ENCODE results near the gene NUTM2B. TPM values are rescaled to one million over a fixed set of nuclear protein-coding genes. Genes with fewer than 3 reads are reported as not detected.
"Not testable (repeated sequence)": the region's sequence is repeated elsewhere in the genome, so short reads cannot be mapped to it uniquely, and the experiment has no call there.

Gene NUTM2B, protein sequence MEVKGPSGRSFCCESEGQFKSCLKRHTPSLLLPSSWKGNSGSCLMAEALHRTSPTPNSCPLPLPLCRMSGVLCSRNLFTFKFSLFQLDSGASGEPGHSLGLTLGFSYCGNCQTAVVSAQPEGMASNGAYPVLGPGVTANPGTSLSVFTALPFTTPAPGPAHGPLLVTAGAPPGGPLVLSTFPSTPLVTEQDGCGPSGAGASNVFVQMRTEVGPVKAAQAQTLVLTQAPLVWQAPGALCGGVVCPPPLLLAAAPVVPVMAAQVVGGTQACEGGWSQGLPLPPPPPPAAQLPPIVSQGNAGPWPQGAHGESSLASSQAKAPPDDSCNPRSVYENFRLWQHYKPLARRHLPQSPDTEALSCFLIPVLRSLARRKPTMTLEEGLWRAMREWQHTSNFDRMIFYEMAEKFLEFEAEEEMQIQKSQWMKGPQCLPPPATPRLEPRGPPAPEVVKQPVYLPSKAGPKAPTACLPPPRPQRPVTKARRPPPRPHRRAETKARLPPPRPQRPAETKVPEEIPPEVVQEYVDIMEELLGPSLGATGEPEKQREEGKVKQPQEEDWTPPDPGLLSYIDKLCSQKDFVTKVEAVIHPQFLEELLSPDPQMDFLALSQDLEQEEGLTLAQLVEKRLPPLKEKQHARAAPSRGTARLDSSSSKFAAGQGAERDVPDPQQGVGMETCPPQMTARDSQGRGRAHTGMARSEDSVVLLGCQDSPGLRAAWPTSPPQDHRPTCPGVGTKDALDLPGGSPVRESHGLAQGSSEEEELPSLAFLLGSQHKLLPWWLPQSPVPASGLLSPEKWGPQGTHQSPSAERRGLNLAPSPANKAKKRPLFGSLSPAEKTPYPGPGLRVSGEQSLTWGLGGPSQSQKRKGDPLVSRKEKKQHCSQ
- not detected for polyA plus RNA-seq (2012; ENCODE audit: missing spikeins)

- not testable (repeated sequence) for DNase-seq (ENCODE audit: insufficient read length); FAIRE-seq
Observed at GRCh38 chr10:79702927-79703326, at the start of gene NUTM2B. NUTM2B (plus strand) TSS chr10:79703227; CDS start chr10:79703610, 383 bp downstream.

DNA sequence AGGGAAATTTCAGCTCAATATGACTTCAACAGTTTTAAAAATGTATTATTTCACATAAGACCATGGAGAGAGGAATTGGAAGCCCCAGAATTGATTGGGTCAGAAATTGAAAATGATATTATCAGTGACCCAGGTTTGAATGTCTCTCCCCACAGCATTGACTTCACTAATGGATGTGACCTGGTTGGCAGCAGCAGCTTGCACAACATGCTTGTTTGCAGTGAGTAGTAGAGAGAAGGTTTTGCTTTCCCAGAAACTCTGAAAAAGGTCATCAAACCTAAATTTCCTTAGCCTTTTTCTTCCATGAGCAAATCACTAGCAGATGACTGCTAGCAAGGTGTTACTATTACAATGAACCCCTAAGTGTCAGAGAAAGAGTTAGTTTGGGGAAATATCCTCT is 39.7 kb upstream of the NUTM2B start:
- DNase-seq (ENCODE audit: insufficient read length); FAIRE-seq: not testable (repeated sequence)

DNA sequence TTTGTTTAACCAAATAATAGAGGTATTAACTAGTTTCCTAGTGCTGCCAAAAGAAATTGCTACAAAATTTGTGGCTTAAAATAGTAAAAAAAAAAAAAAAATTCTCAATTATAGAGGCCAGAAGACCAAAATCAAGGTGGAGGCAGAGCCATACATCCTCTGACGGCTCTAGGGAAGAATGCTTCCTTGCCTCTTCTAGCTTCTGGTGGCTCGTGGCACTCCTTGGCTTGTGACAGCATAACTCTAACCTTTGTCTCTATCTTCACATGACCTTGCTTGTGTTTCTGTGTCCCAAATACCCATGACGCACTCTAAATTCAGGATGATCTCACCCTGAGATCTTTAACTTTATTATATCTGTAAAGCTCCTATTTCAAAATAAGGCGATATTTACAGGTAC is 38.3 kb upstream of the NUTM2B start:
- DNase-seq (ENCODE audit: insufficient read length); FAIRE-seq: not testable (repeated sequence)

GRCh38 chr10:79669248-79669788 is 33.7 kb upstream of the NUTM2B start:
- FAIRE-seq; DNase-seq (ENCODE audit: insufficient read length): not testable (repeated sequence)

GRCh38 chr10:79674878-79675277 is 28.1 kb upstream of the NUTM2B start:
- not testable (repeated sequence) for FAIRE-seq; DNase-seq (ENCODE audit: insufficient read length)

DNA sequence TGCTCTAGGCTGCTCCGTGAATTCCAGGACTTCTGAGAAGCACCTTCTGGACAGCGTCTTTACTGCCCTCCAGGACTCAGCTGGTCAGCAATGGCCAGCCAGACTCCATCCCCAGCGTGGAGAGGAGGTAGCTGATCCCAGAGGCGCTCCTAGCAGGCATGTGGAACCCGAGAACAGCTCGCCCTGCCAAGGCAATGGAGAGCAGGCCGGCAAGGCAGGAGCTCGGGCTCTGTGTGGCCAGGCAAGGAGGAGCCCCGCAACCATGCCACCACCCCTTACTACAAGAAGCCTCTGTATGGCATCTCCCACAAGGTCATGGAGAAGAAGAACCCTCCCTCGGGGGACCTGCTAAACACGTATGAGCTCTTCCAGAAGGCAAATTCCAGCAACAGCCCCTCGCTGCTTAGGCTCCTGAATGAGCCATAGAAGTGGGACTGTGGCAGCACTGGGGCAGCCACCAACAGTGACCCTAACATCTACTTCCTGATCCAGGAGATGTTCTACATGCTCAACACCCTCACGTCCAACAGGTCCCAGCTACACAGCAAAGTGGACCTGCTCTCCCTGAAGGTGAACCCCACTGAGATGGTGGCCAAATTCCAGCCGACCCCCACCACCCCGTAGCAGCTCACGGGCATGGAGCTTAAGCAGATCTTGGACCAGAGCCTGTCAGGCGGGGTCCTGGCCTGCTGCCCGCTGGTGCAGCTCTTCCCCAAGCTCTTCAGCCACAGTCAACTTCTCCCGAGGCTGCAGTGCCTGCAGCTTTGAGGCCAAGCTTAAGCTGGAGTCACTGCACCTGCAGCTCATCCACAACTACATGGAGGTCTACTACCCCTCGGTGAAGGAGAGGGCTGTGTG is 19.8 kb upstream of the NUTM2B start:
- not testable (repeated sequence) for FAIRE-seq; DNase-seq (ENCODE audit: insufficient read length)

DNA sequence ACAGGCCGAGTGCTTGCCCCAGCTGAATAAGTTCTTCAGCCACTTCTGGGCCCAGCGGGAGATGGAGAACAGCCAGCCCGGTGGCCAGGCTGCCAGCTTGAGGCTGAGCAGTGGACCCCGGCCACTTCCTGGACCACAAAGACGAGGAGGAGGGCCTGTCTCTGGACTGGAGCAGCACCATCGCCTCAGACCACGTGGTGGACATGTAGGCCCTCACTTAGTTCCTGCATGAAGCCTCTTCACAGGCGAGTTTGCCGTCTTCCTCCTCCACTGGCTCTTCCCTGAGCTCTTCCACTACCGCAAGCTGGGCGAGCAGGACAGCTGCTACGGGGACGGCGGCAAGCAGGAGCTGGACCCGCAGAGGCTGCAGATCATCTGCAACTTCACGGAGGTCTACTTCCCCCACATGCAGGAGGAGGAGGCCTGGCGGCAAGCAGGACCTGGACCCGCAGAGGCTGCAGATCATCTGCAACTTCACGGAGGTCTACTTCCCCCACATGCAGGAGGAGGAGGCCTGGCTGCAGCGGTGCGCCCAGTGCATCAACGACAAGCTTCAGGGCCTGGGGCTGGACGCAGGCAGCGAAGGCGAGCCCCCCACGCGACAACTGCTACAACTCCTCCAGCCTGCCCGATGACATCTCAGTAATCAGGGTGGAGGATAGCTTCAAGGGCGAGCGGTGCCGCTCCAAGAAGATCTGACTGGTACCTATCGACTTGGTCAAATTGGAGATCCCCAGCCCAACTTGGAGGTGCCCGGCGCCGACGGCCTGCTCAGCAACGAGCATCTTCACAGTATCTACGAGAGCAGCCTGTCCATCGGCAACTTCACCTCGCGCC is 18.9 kb upstream of the NUTM2B start:
- DNase-seq (ENCODE audit: insufficient read length); FAIRE-seq: not testable (repeated sequence)

GRCh38 chr10:79685044-79685685 is 17.9 kb upstream of the NUTM2B start:
- FAIRE-seq, result peak; percentile 60
- not testable (repeated sequence) for DNase-seq (ENCODE audit: insufficient read length)

DNA sequence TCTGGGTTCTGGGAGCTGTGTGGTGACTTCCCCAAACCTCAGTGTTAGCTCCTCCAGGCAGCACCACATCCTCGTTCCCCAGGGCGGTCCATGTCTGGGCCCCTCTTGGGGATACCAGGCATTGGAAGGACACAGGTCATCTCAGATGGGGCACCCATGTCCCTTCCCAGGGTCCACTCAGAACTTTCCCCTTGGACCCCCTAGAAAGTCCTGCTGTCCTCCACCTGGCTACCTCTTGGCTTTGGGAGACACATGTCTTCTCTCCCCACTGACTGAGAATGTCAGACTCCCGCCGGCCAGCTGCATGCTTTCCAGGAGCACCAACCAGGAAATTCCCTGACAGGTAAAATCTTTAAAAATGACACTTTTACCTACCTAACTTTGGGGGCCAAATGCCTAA is 16.4 kb upstream of the NUTM2B start:
- not testable (repeated sequence) for DNase-seq (ENCODE audit: insufficient read length); FAIRE-seq

DNA sequence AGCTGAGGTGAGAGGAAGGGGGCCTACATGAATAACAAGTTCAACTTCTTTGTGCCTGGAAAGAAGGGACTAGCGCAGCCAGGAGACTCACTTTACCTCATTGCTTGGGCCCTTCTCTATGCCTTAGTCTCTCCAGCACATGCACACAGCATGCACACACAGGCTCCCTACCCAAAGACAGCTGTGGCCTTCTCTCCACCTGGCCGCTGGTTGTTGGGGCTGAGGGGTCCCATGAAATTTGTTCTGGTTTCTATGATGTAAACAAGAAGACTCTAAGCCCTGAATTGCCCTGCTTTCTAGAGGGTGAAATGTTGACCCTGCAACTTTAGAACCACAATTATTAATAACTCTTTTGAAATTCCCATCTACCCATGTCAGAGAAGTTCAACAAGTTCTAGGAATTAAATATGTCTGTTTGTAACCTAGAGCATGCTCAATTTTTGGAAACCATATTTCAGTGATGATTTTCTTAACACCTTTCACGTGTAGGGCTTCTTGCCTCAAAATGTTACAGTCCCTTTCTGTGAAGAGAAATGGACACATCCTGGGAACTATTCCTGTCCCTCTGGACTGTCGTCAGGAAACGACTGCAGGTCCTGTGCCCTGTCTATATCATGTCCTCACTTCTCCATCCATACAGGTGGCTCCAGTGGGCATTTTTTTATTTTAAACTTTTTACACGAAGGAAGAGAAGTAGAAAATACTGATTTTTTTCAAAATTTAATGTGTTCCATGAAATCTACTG is 15.4 kb upstream of the NUTM2B start:
- DNase-seq (ENCODE audit: insufficient read length); FAIRE-seq: not testable (repeated sequence)

DNA sequence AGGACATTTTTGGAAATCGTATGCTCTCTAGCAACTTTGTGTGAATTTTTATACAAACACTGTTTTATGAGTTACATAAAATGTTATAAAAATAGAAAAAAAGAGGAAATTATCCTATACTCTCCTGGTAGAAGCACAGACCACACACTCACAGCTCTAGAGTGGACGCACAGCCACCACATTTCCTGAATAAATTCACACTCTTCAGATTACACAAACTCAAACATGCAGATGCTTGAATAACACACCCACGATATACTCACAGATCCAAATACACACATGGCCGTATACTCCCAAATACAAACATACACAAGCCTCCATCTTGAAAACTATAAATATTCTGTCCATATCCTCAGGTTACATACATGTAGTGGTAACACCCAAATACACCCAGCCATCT is 14.2 kb upstream of the NUTM2B start:
- not testable (repeated sequence) for FAIRE-seq

GRCh38 chr10:79696596-79696995 is 6.4 kb upstream of the NUTM2B start:
- DNase-seq (ENCODE audit: insufficient read length); FAIRE-seq: not testable (repeated sequence)

More for the DNA sequence above, 14.2 kb upstream of the NUTM2B start:
- not testable (repeated sequence) for DNase-seq (ENCODE audit: insufficient read length)

- not testable (repeated sequence) for FAIRE-seq; DNase-seq (ENCODE audit: insufficient read length)
Observed at GRCh38 chr10:79697141-79697540, 5.9 kb upstream of the NUTM2B start.

DNA sequence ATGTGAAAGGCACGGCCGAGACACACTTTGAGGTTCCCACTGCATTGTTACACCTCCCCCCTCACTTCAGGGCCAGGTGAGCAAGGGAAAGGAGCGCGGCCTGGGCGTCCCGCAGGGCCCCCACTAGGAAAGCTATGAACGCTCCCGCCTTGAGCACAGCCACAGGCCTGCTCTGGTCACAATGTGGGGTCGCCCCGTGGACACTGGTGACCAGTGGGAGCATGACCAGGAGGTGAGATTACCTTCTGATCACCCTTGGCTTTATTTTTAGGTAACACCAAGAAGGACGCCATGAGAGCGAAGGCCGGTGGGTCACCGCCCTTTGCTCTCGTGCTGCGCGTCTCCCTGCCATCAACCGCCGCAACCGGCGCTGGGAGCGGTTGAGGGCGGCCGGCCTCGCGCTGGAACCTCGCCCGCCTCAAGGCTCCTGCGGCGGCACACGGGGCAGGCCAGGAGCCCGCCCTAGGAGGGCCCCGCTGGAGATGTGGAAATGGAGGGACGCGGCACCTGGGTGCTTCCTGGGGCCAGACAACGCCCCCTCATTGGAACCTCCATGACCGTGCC is 2.6 kb upstream of the NUTM2B start:
- not testable (repeated sequence) for DNase-seq (ENCODE audit: insufficient read length); FAIRE-seq

- not testable (repeated sequence) for DNase-seq (ENCODE audit: insufficient read length); FAIRE-seq
Observed at GRCh38 chr10:79707017-79707416, 4.0 kb downstream of the NUTM2B start.

GRCh38 chr10:79714976-79715375 is 11.9 kb downstream of the NUTM2B start:
- FAIRE-seq; DNase-seq (ENCODE audit: insufficient read length): not testable (repeated sequence)

DNA sequence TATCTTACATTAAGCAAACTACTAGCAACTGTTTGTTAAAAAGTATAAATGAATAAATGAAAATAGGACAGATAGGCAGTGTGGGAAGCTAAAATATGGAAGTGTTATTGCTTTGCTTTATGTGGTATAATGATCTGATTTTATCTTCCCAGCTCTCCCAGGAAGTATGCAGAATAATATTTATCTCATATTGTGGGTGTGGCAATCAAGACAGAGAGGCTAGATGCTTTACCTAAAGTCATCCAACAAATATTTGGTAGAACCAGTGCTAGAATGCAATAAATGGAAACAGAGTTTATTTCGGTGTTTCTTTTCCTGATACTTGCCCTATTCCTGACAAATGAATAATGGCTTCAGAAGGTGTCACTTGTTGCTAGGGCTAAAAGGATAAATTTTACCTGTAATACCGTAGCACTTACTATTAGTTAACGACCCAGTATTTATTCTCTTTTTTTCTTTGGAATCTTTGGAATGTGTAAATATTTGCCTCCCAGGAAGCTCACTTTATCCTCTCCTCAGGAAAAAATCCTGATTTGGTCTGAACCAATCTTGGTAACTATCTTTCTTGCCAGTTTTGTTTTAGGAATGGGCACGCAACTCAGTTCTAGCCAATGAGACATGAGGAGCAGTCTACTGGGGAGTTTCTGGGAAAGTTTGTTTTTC is 14.0 kb downstream of the NUTM2B start:
- FAIRE-seq, result not testable (repeated sequence)

More for the DNA sequence above, 14.0 kb downstream of the NUTM2B start:
- not testable (repeated sequence) for DNase-seq (ENCODE audit: insufficient read length)
